Naive thymus-derived CD8-positive, alpha-beta T cell (primary cell): Measurements from ENCODE around the gene OVCH2. TPM values are rescaled to one million over a fixed set of nuclear protein-coding genes. Genes with fewer than 3 reads are reported as not detected.
A peak's percentile ranks its signal among the peaks of the same experiment; 100 is the strongest.
"Not testable (repeated sequence)": the region's sequence is repeated elsewhere in the genome, so short reads cannot be mapped to it uniquely, and the experiment has no call there.

Experiments
- ATAC-seq, 2 donors: fragments of 150-1000 bp; cut with Tn5 transposase in 1 of 2; sonication (Bioruptor Pico), chemical (Tn5 transposase) in 1 of 2; 1 replicate in 1 of 2; 2 replicates in 1 of 2; pipeline ENCODE4 v1.10.0; 2021; ENCODE audit warnings: mild to moderate bottlenecking in 2 of 2, moderate library complexity in 2 of 2
- POLR2A ChIA-PET: fragments of 350-600 bp; sonication (Branson Sonifier 250); formaldehyde crosslinking; loops from one replicate; lab custom pipeline; 2021; ENCODE audit warnings: antibody characterized with exemption; lab: Charles Lee
- DNase-seq, 10 donors: peaks; one replicate each; pipeline versions ENCODE4 v3.0.0 to v3.0.0-alpha.2; 2020 to 2022
- H3K27ac Mint-ChIP-seq, 10 donors: one replicate each; pipeline ENCODE4 v1.8.0; 2020 to 2022; ENCODE audit warnings: mild to moderate bottlenecking in 10 of 10, mixed read lengths in 10 of 10, moderate library complexity in 4 of 10, inconsistent platforms in 1 of 10
- H3K27me3 Mint-ChIP-seq, 5 donors: one replicate each; pipeline ENCODE4 v1.8.0; 2021 to 2022; ENCODE audit warnings: mixed read lengths in 5 of 5
- H3K36me3 Mint-ChIP-seq, 3 donors: one replicate each; pipeline ENCODE4 v1.8.0; 2020 to 2022; ENCODE audit warnings: mixed read lengths in 3 of 3, mild to moderate bottlenecking in 2 of 3, inconsistent platforms in 1 of 3
- H3K4me1 Mint-ChIP-seq, 4 donors: one replicate each; pipeline ENCODE4 v1.8.0; 2021 to 2022; ENCODE audit warnings: mixed read lengths in 4 of 4
- H3K4me3 Mint-ChIP-seq, 10 donors: one replicate each; pipeline ENCODE4 v1.8.0; 2020 to 2022; ENCODE audit warnings: mild to moderate bottlenecking in 10 of 10, mixed read lengths in 10 of 10, moderate library complexity in 6 of 10, inconsistent platforms in 1 of 10
- H3K9me3 Mint-ChIP-seq, 9 donors: one replicate each; pipeline ENCODE4 v1.8.0; 2020 to 2022; ENCODE audit warnings: mixed read lengths in 9 of 9, mild to moderate bottlenecking in 3 of 9, inconsistent platforms in 1 of 9, moderate library complexity in 1 of 9
- polyA plus RNA-seq, 3 donors: library from polyadenylated mRNA; unstranded; fragments of 300-500 nt; fragmentation: Illumina TruSeq; gene quantifications; one replicate each; pipeline ENCODE4 v1.2.3, GENCODE V29; 2021
- total RNA-seq, 8 experiments: library from RNA in 2 of 8; stranded (reverse) in 2 of 8; gene quantifications; one replicate each; pipeline ENCODE4 v1.2.3 and lab custom pipeline; 2021 to 2026

Gene OVCH2, protein sequence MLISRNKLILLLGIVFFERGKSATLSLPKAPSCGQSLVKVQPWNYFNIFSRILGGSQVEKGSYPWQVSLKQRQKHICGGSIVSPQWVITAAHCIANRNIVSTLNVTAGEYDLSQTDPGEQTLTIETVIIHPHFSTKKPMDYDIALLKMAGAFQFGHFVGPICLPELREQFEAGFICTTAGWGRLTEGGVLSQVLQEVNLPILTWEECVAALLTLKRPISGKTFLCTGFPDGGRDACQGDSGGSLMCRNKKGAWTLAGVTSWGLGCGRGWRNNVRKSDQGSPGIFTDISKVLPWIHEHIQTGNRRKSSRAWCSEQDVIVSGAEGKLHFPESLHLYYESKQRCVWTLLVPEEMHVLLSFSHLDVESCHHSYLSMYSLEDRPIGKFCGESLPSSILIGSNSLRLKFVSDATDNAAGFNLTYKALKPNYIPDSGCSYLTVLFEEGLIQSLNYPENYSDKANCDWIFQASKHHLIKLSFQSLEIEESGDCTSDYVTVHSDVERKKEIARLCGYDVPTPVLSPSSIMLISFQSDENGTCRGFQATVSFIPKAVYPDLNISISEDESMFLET
- total RNA-seq, result not detected
- polyA plus RNA-seq, result not detected
- 0 reads per million in 6 experiments for total RNA-seq (lab: John Stamatoyannopoulos, UW)

DNA sequence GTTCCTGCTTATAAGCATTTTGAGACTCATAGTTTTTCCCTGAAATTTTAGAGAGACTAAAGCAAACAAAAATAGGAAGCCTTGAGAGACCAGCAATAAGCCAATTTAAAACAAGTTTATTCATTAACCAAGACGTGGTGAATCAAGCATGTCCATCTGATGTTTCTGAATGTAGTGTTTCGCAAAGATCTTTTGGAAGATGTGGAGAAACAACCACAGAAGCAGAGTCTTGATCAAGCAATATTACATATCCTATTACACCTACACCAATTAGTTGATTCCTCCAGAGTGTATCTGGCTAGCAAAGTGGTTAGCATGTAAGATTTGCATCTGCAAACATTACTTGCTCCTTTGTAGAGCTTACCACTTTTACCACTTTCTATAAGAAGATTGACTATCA, at the start of gene OVCH2:
Gene OVCH2, minus strand, starts transcription at position 101 of the 400 bp plus-strand sequence. Its CDS starts 83 bp downstream, at position 18.
- Mint-ChIP-seq H3K36me3 (no peaks in the 10 kb centered on the region), H3K27me3 (peaks cover 13 to 52% (median 26%) of the 10 kb centered on the region in 5 donors)

DNA sequence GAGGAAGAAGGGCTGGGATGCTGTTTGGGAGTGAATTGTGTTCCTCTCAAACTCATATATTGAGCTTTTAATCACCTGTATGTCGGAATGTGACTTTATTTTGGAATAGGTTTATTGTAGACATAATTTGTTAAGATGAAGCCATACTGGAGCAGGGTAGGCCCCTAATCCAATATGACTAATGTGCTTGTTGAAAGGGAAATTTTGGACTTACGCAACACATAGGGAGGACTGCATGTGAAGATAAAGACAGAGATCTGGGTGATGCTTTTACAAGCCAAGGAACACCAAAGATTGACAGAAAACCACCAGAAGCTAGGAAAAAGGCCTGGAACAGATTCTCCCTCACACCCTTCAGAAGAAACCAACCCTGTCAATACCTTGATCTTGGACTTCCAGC, 43.2 kb upstream of the OVCH2 start:
- Mint-ChIP-seq H3K27ac (no peak overlapping the region), H3K36me3 (no peaks in the 10 kb centered on the region), H3K27me3 (peaks cover 1 to 15% (median 9%) of the 10 kb centered on the region in 5 donors), H3K9me3 (peaks cover 0 to 5% (median 0%) of the 10 kb centered on the region in 9 donors), H3K4me1 (peaks cover 0 to 4% (median 0%) of the 10 kb centered on the region in 4 donors), H3K4me3 (no peak overlapping the region)
- ATAC-seq (no peak), DNase-seq (no peak)
- POLR2A ChIA-PET, result no interaction called here

More for the DNA sequence above, at the start of gene OVCH2:
- Mint-ChIP-seq H3K9me3 (peaks cover 0 to 6% (median 0%) of the 10 kb centered on the region in 9 donors), H3K27ac (no peak within 1 kb of the TSS), H3K4me1 (no peaks in the 10 kb centered on the region), H3K4me3 (no peak within 1 kb of the TSS)
- DNase-seq (no peak), ATAC-seq (no peak)
- POLR2A ChIA-PET, result no interaction called here

DNA sequence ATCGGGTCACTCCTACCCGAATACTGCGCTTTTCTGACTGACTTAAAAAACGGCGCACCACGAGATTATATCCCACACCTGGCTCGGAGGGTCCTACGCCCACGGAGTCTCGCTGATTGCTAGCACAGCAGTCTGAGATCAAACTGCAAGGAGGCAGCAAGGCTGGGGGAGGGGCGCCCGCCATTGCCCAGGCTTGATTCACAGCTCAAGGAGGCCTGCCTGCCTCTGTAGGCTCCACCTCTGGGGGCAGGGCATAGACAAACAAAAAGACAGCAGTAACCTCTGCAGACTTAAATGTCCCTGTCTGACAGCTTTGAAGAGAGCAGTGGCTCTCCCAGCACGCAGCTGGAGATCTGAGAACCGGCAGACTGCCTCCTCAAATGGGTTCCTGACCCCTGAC, 28.5 kb upstream of the OVCH2 start:
- peaks cover 2 to 23% (median 14%) of the 10 kb centered on the region in 5 donors for H3K27me3 Mint-ChIP-seq
- H3K4me3 Mint-ChIP-seq, DNase-seq, H3K9me3 Mint-ChIP-seq, H3K27ac Mint-ChIP-seq, H3K36me3 Mint-ChIP-seq, H3K4me1 Mint-ChIP-seq, ATAC-seq, POLR2A ChIA-PET: not testable (repeated sequence)

DNA sequence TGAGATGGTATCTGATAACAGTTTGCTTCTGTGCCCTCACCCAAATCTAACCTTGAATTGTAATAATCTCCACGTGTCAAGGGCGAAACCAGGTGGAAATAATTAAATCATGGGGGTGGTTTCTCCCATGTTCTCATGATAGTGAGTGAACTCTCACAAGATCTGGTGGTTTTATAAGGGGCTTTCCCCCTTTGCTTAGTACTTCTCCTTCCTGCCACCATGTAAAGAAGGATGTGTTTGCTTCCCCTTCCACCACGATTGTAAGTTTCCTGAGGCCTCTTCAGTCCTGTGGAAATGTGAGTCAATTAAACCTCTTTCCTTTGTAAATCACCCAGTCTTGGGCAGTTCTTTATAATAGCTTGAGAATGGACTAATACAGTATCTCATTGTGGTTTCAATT, 8.5 kb upstream of the OVCH2 start:
- peaks cover 0 to 16% (median 2%) of the 10 kb centered on the region in 9 donors for H3K9me3 Mint-ChIP-seq
- ATAC-seq (no peak), DNase-seq (no peak)
- POLR2A ChIA-PET, result no interaction called here
- no peak overlapping the region for H3K27ac Mint-ChIP-seq
- peaks cover 9 to 40% (median 17%) of the 10 kb centered on the region in 5 donors for H3K27me3 Mint-ChIP-seq
- no peaks in the 10 kb centered on the region for H3K36me3 Mint-ChIP-seq
- no peak overlapping the region for H3K4me3 Mint-ChIP-seq
- peaks cover 0 to 4% (median 0%) of the 10 kb centered on the region in 4 donors for H3K4me1 Mint-ChIP-seq

DNA sequence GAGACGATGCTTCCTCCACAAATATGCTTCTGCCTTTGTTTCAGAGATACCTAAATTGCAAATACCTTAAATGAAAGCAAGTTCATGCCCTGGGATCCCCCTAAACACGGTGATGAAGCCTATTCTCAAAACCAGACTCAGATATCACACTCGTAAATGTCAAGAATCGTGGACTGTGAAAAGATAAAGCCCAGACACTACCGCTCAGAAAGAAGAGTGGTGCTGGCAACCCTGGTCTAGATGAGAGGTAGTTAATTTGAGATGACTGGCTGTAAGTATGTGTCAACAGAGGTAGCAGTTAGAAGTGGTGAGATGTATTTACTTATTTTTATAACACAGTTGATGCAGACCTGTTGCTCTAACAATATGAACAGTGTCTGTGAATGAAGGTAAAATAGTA, 2.5 kb downstream of the OVCH2 start:
- H3K4me3 Mint-ChIP-seq, result no peak overlapping the region
- DNase-seq (no peak), ATAC-seq (no peak)
- H3K27ac Mint-ChIP-seq, result no peak overlapping the region
- H3K36me3 Mint-ChIP-seq, result no peaks in the 10 kb centered on the region
- H3K27me3 Mint-ChIP-seq, result peaks cover 7 to 51% (median 20%) of the 10 kb centered on the region in 5 donors
- H3K9me3 Mint-ChIP-seq, result no peaks in the 10 kb centered on the region
- POLR2A ChIA-PET, result no interaction called here
- H3K4me1 Mint-ChIP-seq, result no peaks in the 10 kb centered on the region

DNA sequence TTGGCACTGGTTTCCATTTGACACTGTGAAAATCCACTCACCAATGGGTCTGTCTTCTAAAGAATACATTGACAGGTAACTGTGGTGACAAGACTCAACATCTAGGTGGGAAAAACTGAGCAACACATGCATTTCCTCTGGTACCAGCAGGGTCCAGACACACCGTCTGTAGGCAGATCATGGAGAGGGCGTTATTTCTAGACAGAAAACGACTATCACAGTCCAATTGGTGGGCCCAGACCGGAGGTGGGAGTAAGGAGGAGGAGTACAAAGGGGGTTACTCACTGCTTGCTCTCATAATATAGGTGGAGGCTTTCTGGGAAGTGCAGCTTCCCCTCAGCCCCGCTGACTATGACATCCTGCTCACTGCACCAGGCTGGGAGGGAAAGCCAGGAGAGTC, 9.9 kb downstream of the OVCH2 start:
- H3K36me3 Mint-ChIP-seq, result no peaks in the 10 kb centered on the region
- DNase-seq (no peak), ATAC-seq (no peak)
- no peaks in the 10 kb centered on the region for H3K4me1 Mint-ChIP-seq
- H3K9me3 Mint-ChIP-seq, result peaks cover 0 to 1% (median 0%) of the 10 kb centered on the region in 9 donors
- H3K4me3 Mint-ChIP-seq, result no peak overlapping the region
- no peak overlapping the region for H3K27ac Mint-ChIP-seq
- POLR2A ChIA-PET, result no interaction called here
- H3K27me3 Mint-ChIP-seq, result peaks cover 10 to 57% (median 28%) of the 10 kb centered on the region in 5 donors

DNA sequence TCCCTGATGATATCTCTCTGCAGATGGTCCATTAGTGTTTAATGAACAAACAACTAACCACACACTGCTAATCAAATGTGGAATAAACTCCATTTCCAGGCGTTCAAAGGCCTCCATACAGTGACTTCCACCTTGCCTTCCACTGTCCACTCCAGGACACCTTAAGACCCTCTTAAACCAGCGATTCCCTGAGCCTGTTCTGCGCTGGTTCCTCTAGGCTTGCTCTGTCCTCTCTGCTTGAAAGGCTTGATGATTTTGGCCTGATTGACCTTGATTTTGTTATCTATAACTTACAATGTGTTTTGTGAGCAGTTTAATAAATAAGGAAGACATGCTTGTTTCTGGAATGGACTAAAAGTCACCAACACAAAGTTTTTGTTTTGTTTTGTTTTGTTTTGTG, 12.0 kb downstream of the OVCH2 start:
- no peaks in the 10 kb centered on the region for H3K4me1 Mint-ChIP-seq
- POLR2A ChIA-PET, result no interaction called here
- DNase-seq (no peak), ATAC-seq (no peak)
- H3K27ac Mint-ChIP-seq, result no peak overlapping the region
- peaks cover 0 to 1% (median 0%) of the 10 kb centered on the region in 9 donors for H3K9me3 Mint-ChIP-seq
- H3K36me3 Mint-ChIP-seq, result no peaks in the 10 kb centered on the region
- H3K4me3 Mint-ChIP-seq, result no peak overlapping the region
- peaks cover 10 to 52% (median 35%) of the 10 kb centered on the region in 5 donors for H3K27me3 Mint-ChIP-seq

DNA sequence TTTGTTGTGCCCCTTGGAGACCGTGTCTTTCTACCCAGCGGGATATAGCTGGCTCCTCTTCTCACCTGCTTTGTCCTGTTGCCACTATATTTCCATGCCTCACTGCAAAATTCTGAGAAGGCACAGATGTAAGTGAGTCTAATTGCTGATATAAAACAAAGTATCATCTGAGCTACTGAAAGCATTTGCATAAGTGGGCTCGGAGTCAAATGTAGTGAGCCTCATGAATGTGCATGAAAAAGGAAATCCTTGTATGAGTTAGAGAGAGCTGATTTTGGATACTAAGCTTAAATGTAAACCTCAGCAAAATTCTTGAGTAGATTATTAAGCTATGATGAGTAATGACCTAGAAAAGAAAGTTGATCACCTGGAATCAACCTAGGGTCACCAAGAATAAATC, 13.9 kb downstream of the OVCH2 start:
- DNase-seq (no peak), ATAC-seq (no peak)
- peaks cover 0 to 1% (median 0%) of the 10 kb centered on the region in 9 donors for H3K9me3 Mint-ChIP-seq
- POLR2A ChIA-PET, result no interaction called here
- H3K27me3 Mint-ChIP-seq, result peaks cover 15 to 58% (median 40%) of the 10 kb centered on the region in 5 donors
- H3K36me3 Mint-ChIP-seq, result no peaks in the 10 kb centered on the region
- H3K27ac Mint-ChIP-seq, result peak overlapping the region in 1 of 10 donors; percentile 41
- H3K4me3 Mint-ChIP-seq, result no peak overlapping the region
- no peaks in the 10 kb centered on the region for H3K4me1 Mint-ChIP-seq

DNA sequence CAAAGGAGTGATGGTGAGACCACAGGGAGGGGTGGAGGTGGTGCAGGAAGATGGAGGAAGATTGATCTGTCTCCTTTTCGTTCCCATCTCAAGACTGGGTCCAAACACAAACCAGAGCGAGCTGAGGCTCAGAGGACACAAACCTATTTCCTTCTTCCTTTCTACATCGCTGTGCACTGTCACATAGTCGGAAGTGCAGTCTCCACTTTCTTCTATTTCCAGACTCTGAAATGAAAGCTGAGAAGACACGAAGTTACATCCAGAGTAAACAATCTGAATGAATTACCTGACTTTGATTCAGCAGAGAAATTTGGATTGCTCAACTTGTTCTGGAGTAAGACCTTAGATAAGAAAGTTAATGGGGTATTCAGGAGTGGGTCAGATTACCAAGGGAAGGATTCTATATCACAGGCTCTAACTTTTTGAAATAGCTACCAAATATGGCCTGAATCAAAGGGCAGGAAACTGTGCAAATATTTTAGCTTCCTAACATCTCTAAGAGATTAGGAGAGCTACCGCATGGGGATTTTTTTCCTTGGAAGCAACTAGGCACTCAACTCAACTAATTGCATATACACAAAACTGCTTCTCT, 14.4 kb downstream of the OVCH2 start:
- Mint-ChIP-seq H3K4me3 (no peak overlapping the region), H3K9me3 (no peaks in the 10 kb centered on the region), H3K27ac (no peak overlapping the region), H3K36me3 (no peaks in the 10 kb centered on the region), H3K27me3 (peaks cover 15 to 59% (median 42%) of the 10 kb centered on the region in 5 donors), H3K4me1 (no peaks in the 10 kb centered on the region)
- DNase-seq (no peak), ATAC-seq (no peak)
- POLR2A ChIA-PET, result no interaction called here

DNA sequence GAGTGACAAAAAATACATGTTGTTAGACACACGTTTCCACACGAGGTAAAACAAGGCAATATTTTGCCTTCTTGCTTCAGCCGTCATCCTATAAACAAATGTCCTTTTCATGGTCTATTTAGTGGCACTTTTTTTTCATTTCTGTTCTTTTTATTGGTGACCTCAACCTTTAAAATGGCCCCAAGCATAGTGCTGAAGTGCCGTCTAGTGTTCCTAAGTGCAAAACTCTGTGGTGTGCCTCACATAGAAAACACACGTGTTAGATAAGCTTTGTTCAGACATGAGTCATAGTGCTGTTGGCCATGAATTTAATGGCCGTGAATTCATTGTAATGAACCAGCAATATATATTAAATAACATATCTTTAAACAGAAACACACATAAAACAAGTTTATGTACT, 15.6 kb downstream of the OVCH2 start:
- Mint-ChIP-seq H3K27me3 (peaks cover 15 to 59% (median 45%) of the 10 kb centered on the region in 5 donors), H3K9me3 (no peaks in the 10 kb centered on the region), H3K27ac (no peak overlapping the region), H3K36me3 (no peaks in the 10 kb centered on the region), H3K4me3 (no peak overlapping the region), H3K4me1 (no peaks in the 10 kb centered on the region)
- no peak for ATAC-seq
- POLR2A ChIA-PET, result no interaction called here
- DNase-seq, result no peak

DNA sequence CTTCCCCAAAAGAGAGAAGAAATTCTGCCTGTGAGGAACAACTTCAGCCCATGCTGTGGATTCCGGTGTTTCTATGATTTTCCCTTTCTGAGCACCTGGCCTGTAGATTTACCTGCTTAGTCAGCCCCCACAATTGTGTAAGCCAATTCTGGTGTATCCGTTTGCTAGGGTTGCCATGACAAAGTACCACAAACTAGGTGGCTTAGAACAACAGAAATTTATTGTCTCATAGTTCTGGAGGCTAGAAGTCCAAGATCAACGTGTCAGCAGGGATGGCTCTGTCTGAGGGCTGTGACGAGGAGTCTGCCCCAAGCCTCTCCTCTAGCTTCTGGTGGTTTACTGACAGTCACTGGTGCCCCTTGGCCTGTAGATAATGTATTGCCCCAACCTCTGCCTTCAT, 17.0 kb downstream of the OVCH2 start:
- no peak for ATAC-seq
- DNase-seq, result no peak
- Mint-ChIP-seq H3K9me3 (no peaks in the 10 kb centered on the region), H3K27me3 (peaks cover 18 to 56% (median 47%) of the 10 kb centered on the region in 5 donors), H3K4me1 (no peaks in the 10 kb centered on the region), H3K4me3 (no peak overlapping the region), H3K36me3 (no peaks in the 10 kb centered on the region), H3K27ac (no peak overlapping the region)
- POLR2A ChIA-PET, result no interaction called here

DNA sequence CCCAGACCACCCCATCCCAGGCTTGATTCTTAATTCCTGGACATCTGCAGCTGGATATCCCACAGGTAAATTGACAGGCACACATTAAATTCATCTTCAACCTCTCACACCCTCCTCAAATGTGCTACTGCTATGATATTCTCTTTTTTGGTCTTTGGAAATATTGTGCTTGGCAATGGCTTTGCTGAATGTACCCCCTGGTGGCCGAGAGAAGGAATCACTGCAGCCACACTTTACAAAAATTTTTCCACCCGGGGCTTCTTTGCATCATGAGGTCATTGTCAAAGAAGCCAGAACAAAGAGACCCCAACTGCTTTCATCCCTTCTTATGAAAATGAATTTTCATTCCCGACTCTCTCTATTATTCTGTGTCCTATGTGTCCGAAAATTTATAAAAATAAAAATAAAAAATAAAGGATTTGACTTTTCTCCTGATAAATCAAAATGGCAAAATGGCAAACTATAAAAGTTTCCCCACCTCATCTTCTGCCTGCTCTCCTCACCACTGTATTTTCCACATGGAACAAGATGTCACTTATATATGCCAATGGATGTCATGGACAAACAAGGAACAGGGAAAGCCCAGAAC, 17.9 kb downstream of the OVCH2 start:
- ATAC-seq (peak; percentile 39 to 57), DNase-seq (peak in 3 of 10 donors; percentile 5 to 30 (median 23))
- Mint-ChIP-seq H3K9me3 (no peaks in the 10 kb centered on the region), H3K4me3 (no peak overlapping the region), H3K27me3 (peaks cover 11 to 46% (median 38%) of the 10 kb centered on the region in 5 donors), H3K27ac (no peak overlapping the region), H3K36me3 (no peaks in the 10 kb centered on the region), H3K4me1 (no peaks in the 10 kb centered on the region)
- POLR2A ChIA-PET, result no interaction called here

DNA sequence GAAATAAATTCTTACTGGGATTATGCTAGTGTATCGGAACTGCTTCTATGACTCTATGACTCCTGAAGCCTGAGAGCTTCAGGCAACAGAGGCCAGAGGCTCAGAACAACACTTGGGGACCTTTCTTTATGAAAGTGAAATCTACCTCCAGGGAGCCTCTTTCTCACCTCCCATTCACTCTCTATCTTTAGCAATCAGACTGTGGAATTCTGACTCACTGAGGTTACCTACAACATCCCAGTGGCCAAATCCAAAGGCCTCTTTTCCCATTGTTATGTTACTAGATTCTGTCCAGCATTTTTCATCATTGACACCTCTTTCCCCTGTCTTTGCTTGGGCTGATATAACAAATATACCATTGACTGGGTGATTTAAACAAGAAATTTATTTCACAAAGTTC, 18.9 kb downstream of the OVCH2 start:
- H3K4me3 Mint-ChIP-seq, result no peak overlapping the region
- H3K9me3 Mint-ChIP-seq, result no peaks in the 10 kb centered on the region
- H3K27me3 Mint-ChIP-seq, result peaks cover 12 to 37% (median 33%) of the 10 kb centered on the region in 5 donors
- no peak overlapping the region for H3K27ac Mint-ChIP-seq
- H3K36me3 Mint-ChIP-seq, result no peaks in the 10 kb centered on the region
- DNase-seq (no peak), ATAC-seq (no peak)
- POLR2A ChIA-PET, result no interaction called here
- H3K4me1 Mint-ChIP-seq, result no peaks in the 10 kb centered on the region
